PC-3 (cell line): ENCODE results near the gene MOB4. TPM values are rescaled to one million over a fixed set of nuclear protein-coding genes. Genes with fewer than 3 reads are reported as not detected.

Source experiments
- ATAC-seq: fragments of 200-7000 bp; cut with Tn5 transposase; 2 replicates; pipeline ENCODE4 v1.9.1; 2020; ENCODE audit warnings: mild to moderate bottlenecking, moderate library complexity
- BruUV-seq: library from RNA; stranded (reverse); fragments of 400-500 nt; replicated peaks from 2 replicates; lab custom pipeline; 2021; lab: Mats Ljungman, UMichigan
- CTCF ChIA-PET: fragments of 300-600 bp; sonication (Branson Sonifier 250); formaldehyde crosslinking; loops from one replicate; lab custom pipeline; 2022; ENCODE audit warnings: antibody characterized with exemption; lab: Charles Lee
- POLR2A ChIA-PET: fragments of 300-600 bp; sonication (Branson Sonifier 250); formaldehyde crosslinking; loops from one replicate; lab custom pipeline; 2022; ENCODE audit warnings: antibody characterized with exemption; ENCODE audit not compliant: unreplicated experiment; lab: Charles Lee
- DNase-seq: peaks from one replicate; pipeline ENCODE4 v3.0.0-alpha.2; 2015
- H2AFZ ChIP-seq: fragments of 300-600 bp; sonication (generic); 2 replicates; pipeline ENCODE4 v1.6.0; 2016; ENCODE audit warnings: antibody characterized with exemption, low read length
- H3F3A ChIP-seq: fragments of 300-600 bp; sonication (generic); one replicate; pipeline ENCODE4 v1.6.0; 2017; ENCODE audit warnings: antibody characterized with exemption, low read length, control low read depth, mild to moderate bottlenecking; ENCODE audit not compliant: unreplicated experiment
- H3K27ac ChIP-seq: fragments of 300-600 bp; sonication (generic); 2 replicates; pipeline ENCODE4 v1.5.1; 2016; ENCODE audit warnings: mild to moderate bottlenecking, low read length
- H3K27me3 ChIP-seq: fragments of 300-600 bp; sonication (generic); 2 replicates; pipeline ENCODE4 v1.6.1; 2016; ENCODE audit warnings: low read length, mixed read lengths
- H3K36me3 ChIP-seq: fragments of 300-600 bp; sonication (generic); 2 replicates; pipeline ENCODE4 v1.6.1; 2016; ENCODE audit warnings: low read depth, mixed run types, low read length, mixed read lengths
- H3K4me1 ChIP-seq: fragments of 300-600 bp; sonication (generic); 2 replicates; pipeline ENCODE4 v1.5.1; 2016; ENCODE audit warnings: low read length; ENCODE audit not compliant: insufficient read depth
- H3K4me2 ChIP-seq: fragments of 300-600 bp; sonication (generic); 2 replicates; pipeline ENCODE4 v1.6.0; 2016; ENCODE audit warnings: low read length
- H3K4me3 ChIP-seq: fragments of 300-600 bp; sonication (generic); 2 replicates; pipeline ENCODE4 v1.5.1; 2016; ENCODE audit warnings: mild to moderate bottlenecking, low read length, mixed read lengths
- H3K79me2 ChIP-seq: fragments of 300-600 bp; sonication (generic); 2 replicates; pipeline ENCODE4 v1.6.1; 2017; ENCODE audit warnings: low read length, mixed read lengths
- H3K9ac ChIP-seq: fragments of 300-600 bp; sonication (generic); 2 replicates; pipeline ENCODE4 v1.6.0; 2016; ENCODE audit warnings: mild to moderate bottlenecking, low read length
- H3K9me2 ChIP-seq: fragments of 300-600 bp; sonication (generic); replicated peaks from 2 replicates; pipeline ENCODE4 v1.6.1; 2016; ENCODE audit warnings: mixed run types, low read length, mixed read lengths
- H3K9me3 ChIP-seq: fragments of 300-600 bp; sonication (generic); 2 replicates; pipeline ENCODE4 v1.6.1; 2016; ENCODE audit warnings: low read length, mixed read lengths
- H4K20me1 ChIP-seq: fragments of 300-600 bp; sonication (generic); 2 replicates; pipeline ENCODE4 v1.6.1; 2016; ENCODE audit warnings: low read length, mixed read lengths
- EZH2 ChIP-seq: fragments of 300-600 bp; sonication (generic); IDR thresholded peaks from one replicate; pipeline ENCODE4 v1.6.1; 2017; ENCODE audit warnings: antibody characterized with exemption, mild to moderate bottlenecking, low read length; ENCODE audit not compliant: unreplicated experiment
- EZH2phosphoT487 ChIP-seq: fragments of 300-600 bp; sonication (generic); IDR thresholded peaks from 2 replicates; pipeline ENCODE4 v1.6.1; 2018; ENCODE audit warnings: mild to moderate bottlenecking, antibody characterized with exemption, low read length, borderline replicate concordance
- intact Hi-C: fragments of 100-400 bp; cut with micrococcal nuclease; formaldehyde crosslinking; loops from 2 replicates; pipeline ENCODE4 v1.9.0; 2023
- total RNA-seq: library from RNA; depleted of rRNA; stranded (reverse); fragments of >200 nt; gene quantifications from 2 replicates; pipeline ENCODE4 v1.2.3, GENCODE V29; 2014
- TF ChIP-seq, protein P1 (sequence below): fragments of 300-600 bp; sonication (generic); conservative IDR thresholded peaks from 2 replicates; pipeline ENCODE4 v1.5.1; 2017; ENCODE audit warnings: antibody characterized with exemption, low read depth, mild to moderate bottlenecking, low read length

MOB4 gene
- total RNA-seq, 1 experiment from 2014 or later, result 24.9 TPM

DNA sequence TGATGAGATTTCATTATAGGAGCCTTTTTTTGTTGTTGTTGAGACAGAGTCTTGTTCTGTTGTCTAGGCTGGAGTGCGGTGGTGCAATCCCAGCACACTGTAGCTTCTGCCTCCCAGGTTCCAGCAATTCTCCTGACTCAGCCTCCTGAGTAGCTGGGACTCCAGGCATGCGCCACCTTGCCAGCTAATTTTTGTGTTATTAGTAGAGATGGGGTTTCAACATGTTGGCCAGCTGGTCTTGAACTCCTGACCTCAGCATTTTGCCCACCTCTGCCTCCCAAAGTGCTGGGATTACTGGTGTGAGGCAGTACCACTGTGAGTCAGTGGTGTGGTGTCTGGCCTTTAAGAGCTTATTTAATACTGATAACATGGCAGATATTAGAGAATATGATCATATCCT is 60.1 kb downstream of the MOB4 start:
- Histone ChIP-seq H3F3A (peaks cover 6% of the 10 kb centered on the region), H3K4me3 (no peak overlapping the region), H3K9me2 (no peaks in the 10 kb centered on the region), H4K20me1 (no peaks in the 10 kb centered on the region), H2AFZ (no peak overlapping the region), H3K4me2 (peak overlapping the region; percentile 13; the same call in 1 of the 2 replicates), H3K79me2 (no peaks in the 10 kb centered on the region), H3K27ac (peak overlapping the region; percentile 12; the same call in 1 of the 2 replicates), H3K36me3 (no peaks in the 10 kb centered on the region; the same call in 1 of the 2 replicates), H3K4me1 (peaks cover 22% of the 10 kb centered on the region), H3K27me3 (no peaks in the 10 kb centered on the region), H3K9me3 (0 out of 2 replicates have a peak, but pooled peaks cover 7% of the 10 kb centered on the region), H3K9ac (no peak overlapping the region)
- POLR2A ChIA-PET, result interaction anchor here (0.7 to 1.7 kb wide), 2 partner anchors 76 to 1849 kb away, joined by 4 to 7 read pairs; partner anchors contain the start of genes HSPD1 and HSPE1
- intact Hi-C loops, result loop anchor here (1.0 to 5.0 kb wide), 3 partner anchors 37 to 129 kb away; partner anchors contain the start of genes MARS2 and MOB4
- CTCF ChIA-PET, result interaction anchor here (0.7 to 1.2 kb wide), 2 partner anchors 24 to 76 kb away, joined by 3 to 20 read pairs; partner anchors contain the start of gene HSPD1
- DNase-seq (peak; percentile 43), ATAC-seq (peak; percentile 51)
- BruUV-seq, result no TSS peak
- TF ChIP-seq EZH2phosphoT487, result no peak
- TF ChIP-seq EZH2, result no peak
- TF ChIP-seq, protein P1, sequence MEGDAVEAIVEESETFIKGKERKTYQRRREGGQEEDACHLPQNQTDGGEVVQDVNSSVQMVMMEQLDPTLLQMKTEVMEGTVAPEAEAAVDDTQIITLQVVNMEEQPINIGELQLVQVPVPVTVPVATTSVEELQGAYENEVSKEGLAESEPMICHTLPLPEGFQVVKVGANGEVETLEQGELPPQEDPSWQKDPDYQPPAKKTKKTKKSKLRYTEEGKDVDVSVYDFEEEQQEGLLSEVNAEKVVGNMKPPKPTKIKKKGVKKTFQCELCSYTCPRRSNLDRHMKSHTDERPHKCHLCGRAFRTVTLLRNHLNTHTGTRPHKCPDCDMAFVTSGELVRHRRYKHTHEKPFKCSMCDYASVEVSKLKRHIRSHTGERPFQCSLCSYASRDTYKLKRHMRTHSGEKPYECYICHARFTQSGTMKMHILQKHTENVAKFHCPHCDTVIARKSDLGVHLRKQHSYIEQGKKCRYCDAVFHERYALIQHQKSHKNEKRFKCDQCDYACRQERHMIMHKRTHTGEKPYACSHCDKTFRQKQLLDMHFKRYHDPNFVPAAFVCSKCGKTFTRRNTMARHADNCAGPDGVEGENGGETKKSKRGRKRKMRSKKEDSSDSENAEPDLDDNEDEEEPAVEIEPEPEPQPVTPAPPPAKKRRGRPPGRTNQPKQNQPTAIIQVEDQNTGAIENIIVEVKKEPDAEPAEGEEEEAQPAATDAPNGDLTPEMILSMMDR, result no peak

DNA sequence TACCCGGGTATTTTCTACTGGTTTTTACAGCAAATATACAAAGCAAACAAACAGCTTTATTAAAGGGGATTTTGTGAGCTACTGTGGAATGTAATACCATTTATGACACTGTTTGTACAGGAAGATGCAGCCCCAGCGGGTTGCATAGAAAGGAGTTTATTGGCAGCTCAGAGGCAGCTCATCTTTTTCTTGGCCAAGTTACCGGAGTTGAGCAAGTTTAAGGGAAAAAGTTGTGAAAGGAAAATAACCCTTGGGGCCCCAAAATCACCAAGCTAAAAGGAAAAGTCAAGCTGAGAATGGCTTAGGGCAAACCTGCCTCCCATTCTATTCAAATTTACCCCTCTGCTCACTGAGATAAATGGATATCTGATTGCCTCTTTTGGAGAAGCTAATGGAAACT is 60.8 kb downstream of the MOB4 start:
- Histone ChIP-seq H3K9me3 (0 out of 2 replicates have a peak, but pooled peaks cover 7% of the 10 kb centered on the region), H3K4me2 (peak overlapping the region; percentile 13; the same call in 1 of the 2 replicates), H3K79me2 (no peaks in the 10 kb centered on the region), H3K4me1 (peaks cover 16% of the 10 kb centered on the region), H3K27me3 (no peaks in the 10 kb centered on the region), H3K27ac (0 out of 2 replicates have a peak overlapping the region, but pooled peaks have one; percentile 12), H4K20me1 (no peaks in the 10 kb centered on the region), H3K9me2 (no peaks in the 10 kb centered on the region), H2AFZ (no peak overlapping the region), H3K4me3 (no peak overlapping the region), H3K36me3 (no peaks in the 10 kb centered on the region; the same call in 1 of the 2 replicates), H3K9ac (no peak overlapping the region), H3F3A (peaks cover 6% of the 10 kb centered on the region)
- ChIA-PET POLR2A (interaction anchor here (0.6 to 1.7 kb wide), 2 partner anchors 77 to 123 kb away, joined by 3 to 7 read pairs; partner anchors contain the start of genes COQ10B, HSPD1 and HSPE1), CTCF (interaction anchor here (0.7 to 1.2 kb wide), 2 partner anchors 23 to 77 kb away, joined by 3 to 20 read pairs; partner anchors contain the start of gene HSPD1)
- BruUV-seq, result no TSS peak
- intact Hi-C loops, result loop anchor here (1.0 to 5.0 kb wide), 3 partner anchors 37 to 129 kb away; partner anchors contain the start of genes MARS2 and MOB4
- TF ChIP-seq EZH2, result no peak
- TF ChIP-seq EZH2phosphoT487, result no peak
- TF ChIP-seq, protein P1, result no peak
- ATAC-seq (peak; percentile 94), DNase-seq (peak; percentile 77)
